Adrenal gland (tissue), 12 donors: ENCODE data around the gene LSAMP. TPM values are rescaled to one million over a fixed set of nuclear protein-coding genes. Genes with fewer than 3 reads are reported as not detected.

Experiments used
- DNase-seq, 7 donors: peaks; one replicate each; pipeline ENCODE4 v3.0.0-alpha.2; 2019 to 2020
- H3K27ac ChIP-seq, 5 donors: fragments of 200-600 bp; sonication (generic) in 4 of 5; 1 replicate in 3 of 5; 2 replicates in 2 of 5; pipeline versions ENCODE4 v1.5.1 to v1.8.0; 2016 to 2020; ENCODE audit warnings: mild to moderate bottlenecking in 1 of 5
- H3K27me3 ChIP-seq: fragments of 200-600 bp; 2 replicates; pipeline ENCODE4 v1.8.0; 2021
- H3K36me3 ChIP-seq, 2 donors: fragments of 200-600 bp; replicated peaks in 1 of 2; 1 replicate in 1 of 2; 2 replicates in 1 of 2; pipeline versions ENCODE4 v1.5.1 to v1.8.0; 2018 to 2022
- H3K4me1 ChIP-seq, 2 donors: fragments of 200-600 bp; replicated peaks in 1 of 2; 1 replicate in 1 of 2; 2 replicates in 1 of 2; pipeline versions ENCODE4 v1.5.1 to v1.8.0; 2018 to 2021
- H3K4me3 ChIP-seq, 4 donors: fragments of 200-600 bp; sonication (generic) in 3 of 4; one replicate each; pipeline ENCODE4 v1.5.1; 2016 to 2018
- H3K9me3 ChIP-seq, 3 donors: fragments of 200-600 bp; sonication (generic) in 1 of 3; replicated peaks in 1 of 3; 1 replicate in 2 of 3; 2 replicates in 1 of 3; pipeline versions ENCODE4 v1.5.1 to v1.8.0; 2016 to 2021
- CTCF ChIP-seq, 6 experiments: fragments of 450-650 bp in 4 of 6; fragments of 200-600 bp in 2 of 6; sonication (generic) in 1 of 6; IDR thresholded peaks; 1 replicate in 5 of 6; 2 replicates in 1 of 6; pipeline versions ENCODE4 v1.5.1 to v1.8.0; 2016 to 2021; ENCODE audit warnings: antibody characterized with exemption in 6 of 6, mild to moderate bottlenecking in 2 of 6, moderate library complexity in 1 of 6
- POLR2A ChIP-seq, 2 donors: fragments of 450-650 bp; IDR thresholded peaks; one replicate each; pipeline ENCODE4 v1.6.1; 2017; ENCODE audit warnings: antibody characterized with exemption in 2 of 2, mild to moderate bottlenecking in 2 of 2, moderate library complexity in 1 of 2
- WGBS, 4 donors: extraction: QIAGEN DNeasy Blood & Tissue Kit in 2 of 4; methylation state at CpG; one replicate each; pipeline versions ENCODE4 v1.1.5 to v1.1.7; 2013 to 2017; 5-methylcytosine and 5-hydroxymethylcytosine counted together
- intact Hi-C, 2 donors: fragments of 100-400 bp; cut with DNase I; formaldehyde crosslinking; loops; one replicate each; pipeline versions ENCODE4 v1.14.1 to v1.15.0; 2022 to 2023
- polyA plus RNA-seq, 3 donors: library from polyadenylated mRNA; stranded (reverse); fragments of 200-250 nt in 2 of 3; fragments of 350-450 nt in 1 of 3; fragmentation: Illumina TruSeq in 1 of 3; extraction: RNeasy Lipid Tissue Mini Kit (QIAGEN cat#74804) in 1 of 3; gene quantifications; one replicate each; pipeline ENCODE4 v1.2.3, GENCODE V29; 2013 to 2014
- total RNA-seq, 9 donors: library from RNA; depleted of rRNA in 4 of 9; stranded (reverse); fragments of >200 nt in 4 of 9; fragments of 120-200 nt in 1 of 9; fragmentation: NEBNext Ultra II Directional in 1 of 9; extraction: Animal tissue kit (Norgen Biotek cat#: 25700) in 1 of 9; gene quantifications; one replicate each; pipeline versions ENCODE4 v1.1.0 to v1.2.4, GENCODE V29; 2013 to 2023
- donor health status: healthy with polysubstance abuse.
- donor health status: Bipolar disorder and iron deficiency.
- donor health status: DM: yes; HTN: yes; CAD: no.
- donor health status: DM: no; HTN: no; CAD: no.
- donor health status: DM: no; HTN: no; CAD: no.
- donor health status: DM: yes; HTN: yes; CAD: no.

LSAMP gene
- total and polyA plus RNA-seq, 12 donors = 5.8 to 53.5 (median 24.3) TPM

- Histone ChIP-seq H3K4me3 (no peak overlapping the region), H3K9me3 (no peaks in the 10 kb centered on the region), H3K4me1 (no peaks in the 10 kb centered on the region), H3K27me3 (no peaks in the 10 kb centered on the region), H3K36me3 (no peaks in the 10 kb centered on the region), H3K27ac (no peak overlapping the region)
- DNase-seq = no peak
- TF ChIP-seq POLR2A (IDR thresholded peaks at IDR 0.05) = no peak
- no peak for TF ChIP-seq CTCF (IDR thresholded peaks at IDR 0.05)
- intact Hi-C loops = no loop called here
These were observed 279.2 kb downstream of the LSAMP start for GRCh38 chr3:116166121-116166520.

- intact Hi-C loops = no loop called here
- DNase-seq = no peak
- TF ChIP-seq CTCF (IDR thresholded peaks at IDR 0.05) = no peak
- TF ChIP-seq POLR2A (IDR thresholded peaks at IDR 0.05) = no peak
- Histone ChIP-seq H3K4me1 (no peaks in the 10 kb centered on the region), H3K27ac (no peak overlapping the region), H3K36me3 (no peaks in the 10 kb centered on the region), H3K27me3 (no peaks in the 10 kb centered on the region), H3K4me3 (no peak overlapping the region), H3K9me3 (no peaks in the 10 kb centered on the region)
These were observed 279.6 kb downstream of the LSAMP start for GRCh38 chr3:116165641-116166040.

GRCh38 chr3:116165135-116165534, 280.2 kb downstream of the LSAMP start:
- DNase-seq = no peak
- Histone ChIP-seq H3K4me3 (no peak overlapping the region), H3K4me1 (no peaks in the 10 kb centered on the region), H3K27ac (no peak overlapping the region), H3K27me3 (no peaks in the 10 kb centered on the region), H3K9me3 (no peaks in the 10 kb centered on the region), H3K36me3 (no peaks in the 10 kb centered on the region)
- WGBS, 4 donors = 89 to 97% (median 93%) methylated on average over 2 of the region's 2 CpGs
- intact Hi-C loops = no loop called here
- TF ChIP-seq POLR2A (IDR thresholded peaks at IDR 0.05) = no peak
- no peak for TF ChIP-seq CTCF (IDR thresholded peaks at IDR 0.05)

- no peak overlapping the region for H3K4me3 ChIP-seq
- no peak overlapping the region for H3K27ac ChIP-seq
- intact Hi-C loops = no loop called here
- DNase-seq = no peak
- no peaks in the 10 kb centered on the region for H3K27me3 ChIP-seq
- no peak for TF ChIP-seq CTCF (IDR thresholded peaks at IDR 0.05)
- WGBS, 4 donors = 70 to 78% (median 74%) methylated on average over 2 of the region's 2 CpGs
- no peaks in the 10 kb centered on the region for H3K4me1 ChIP-seq
- no peaks in the 10 kb centered on the region for H3K36me3 ChIP-seq
- no peaks in the 10 kb centered on the region for H3K9me3 ChIP-seq
These were observed 281.2 kb downstream of the LSAMP start for GRCh38 chr3:116164039-116164438.
